MCF 10A (cell line): ENCODE results near the gene MAPRE3. TPM values are rescaled to one million over a fixed set of nuclear protein-coding genes. Genes with fewer than 3 reads are reported as not detected.
A peak's percentile ranks its signal among the peaks of the same experiment; 100 is the strongest.

Experiments
- BruUV-seq: library from RNA; stranded (reverse); fragments of 400-500 nt; replicated peaks from 2 replicates; lab custom pipeline; 2021; lab: Mats Ljungman, UMichigan
- CTCF ChIA-PET: fragments of 300-600 bp; sonication (Branson Sonifier 250); formaldehyde crosslinking; extraction: SDS; loops from one replicate; lab custom pipeline; 2021; ENCODE audit warnings: antibody characterized with exemption, inconsistent platforms; lab: Yijun Ruan, JAX
- POLR2A ChIA-PET: fragments of 300-600, 350-650 bp; sonication (Branson Sonifier 250); formaldehyde crosslinking; extraction: SDS; loops from one replicate; lab custom pipeline; 2020; ENCODE audit warnings: antibody characterized with exemption, inconsistent platforms; lab: Yijun Ruan, JAX
- DNase-seq: peaks from one replicate; pipeline ENCODE4 v3.0.0-alpha.2; 2018; ENCODE audit not compliant: unreplicated experiment
- H3K27ac Mint-ChIP-seq: one replicate; pipeline ENCODE4 v1.8.0; 2022; ENCODE audit warnings: mild to moderate bottlenecking, low read depth, mixed read lengths; ENCODE audit not compliant: unreplicated experiment
- H3K27me3 Mint-ChIP-seq: one replicate; pipeline ENCODE4 v1.8.0; 2022; ENCODE audit warnings: mixed read lengths; ENCODE audit not compliant: insufficient read depth, unreplicated experiment
- H3K36me3 Mint-ChIP-seq: one replicate; pipeline ENCODE4 v1.8.0; 2022; ENCODE audit warnings: mild to moderate bottlenecking, moderate library complexity, mixed read lengths; ENCODE audit not compliant: insufficient read depth, unreplicated experiment
- H3K4me1 Mint-ChIP-seq: one replicate; pipeline ENCODE4 v1.8.0; 2022; ENCODE audit warnings: mixed read lengths; ENCODE audit not compliant: insufficient read depth, unreplicated experiment
- H3K4me3 Mint-ChIP-seq: one replicate; pipeline ENCODE4 v1.8.0; 2022; ENCODE audit warnings: mild to moderate bottlenecking, moderate library complexity, mixed read lengths; ENCODE audit not compliant: unreplicated experiment
- H3K9me3 Mint-ChIP-seq: one replicate; pipeline ENCODE4 v1.8.0; 2022; ENCODE audit warnings: mixed read lengths; ENCODE audit not compliant: unreplicated experiment
- intact Hi-C: fragments of 100-400 bp; cut with micrococcal nuclease; formaldehyde crosslinking; loops from 2 replicates; pipeline ENCODE4 v1.14.1; 2022
- total RNA-seq: library from RNA; stranded (reverse); gene quantifications from 2 replicates; pipeline ENCODE4 v1.2.3, GENCODE V29; 2022
- TF ChIP-seq, protein P1 (sequence below): fragments of 200-600 bp; IDR thresholded peaks from one replicate; pipeline ENCODE4 v1.8.0; 2022; ENCODE audit warnings: antibody characterized with exemption, mild to moderate bottlenecking; ENCODE audit not compliant: unreplicated experiment

The MAPRE3 gene
- total RNA-seq, 1 experiment from 2014 or later, result 18.0 TPM

DNA sequence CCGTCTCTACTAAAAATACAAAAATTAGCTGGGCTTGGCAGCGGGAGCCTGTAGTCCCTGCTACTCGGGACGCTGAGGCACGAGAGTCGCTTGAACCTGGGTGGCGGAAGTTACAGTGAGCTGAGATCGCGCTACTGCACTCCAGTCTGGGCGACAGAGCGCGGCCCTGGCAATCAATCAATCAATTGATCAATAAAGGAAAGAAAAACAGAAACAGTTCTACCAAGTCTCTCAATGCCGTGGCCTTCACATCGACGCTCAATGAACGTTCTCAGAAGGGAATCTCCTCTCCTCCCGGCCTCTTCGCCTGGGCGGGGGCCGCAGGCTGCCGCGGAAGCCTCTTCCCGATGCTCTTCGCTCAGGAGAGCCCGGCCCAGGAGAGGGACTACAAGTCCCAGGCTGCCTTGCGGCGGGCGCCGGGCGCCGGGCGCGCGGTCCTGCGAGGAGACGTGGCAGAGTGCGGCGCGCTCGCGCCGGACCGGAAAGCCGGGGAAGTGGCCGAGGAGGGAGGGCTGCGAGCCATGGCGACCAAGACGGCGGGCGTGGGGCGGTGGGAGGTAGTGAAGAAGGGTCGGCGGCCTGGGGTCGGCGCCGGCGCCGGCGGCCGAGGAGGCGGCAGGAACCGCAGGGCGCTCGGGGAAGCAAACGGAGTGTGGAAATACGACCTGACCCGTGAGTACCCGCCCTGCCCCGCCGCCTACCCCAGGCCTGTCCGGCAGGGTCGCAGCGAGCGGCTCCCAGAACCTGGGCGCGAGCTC, 62.2 kb downstream of the MAPRE3 start, which contains the start of gene TMEM214:
TSS of gene TMEM214 (plus strand) at position 471 of the 758 bp plus-strand sequence. CDS start at position 522, 51 bp downstream.
- peak; percentile 86 for DNase-seq
- ChIA-PET POLR2A (interaction anchor here (0.6 to 4.0 kb wide), 7 partner anchors 9 to 66 kb away, joined by 3 to 38 read pairs (median 3); partner anchors contain the start of genes AGBL5 and OST4), CTCF (interaction anchor here (0.6 to 1.3 kb wide), 5 partner anchors 9 to 71 kb away, joined by 3 to 6 read pairs (median 4); no protein-coding TSS in a partner anchor)
- TF ChIP-seq, protein P1, sequence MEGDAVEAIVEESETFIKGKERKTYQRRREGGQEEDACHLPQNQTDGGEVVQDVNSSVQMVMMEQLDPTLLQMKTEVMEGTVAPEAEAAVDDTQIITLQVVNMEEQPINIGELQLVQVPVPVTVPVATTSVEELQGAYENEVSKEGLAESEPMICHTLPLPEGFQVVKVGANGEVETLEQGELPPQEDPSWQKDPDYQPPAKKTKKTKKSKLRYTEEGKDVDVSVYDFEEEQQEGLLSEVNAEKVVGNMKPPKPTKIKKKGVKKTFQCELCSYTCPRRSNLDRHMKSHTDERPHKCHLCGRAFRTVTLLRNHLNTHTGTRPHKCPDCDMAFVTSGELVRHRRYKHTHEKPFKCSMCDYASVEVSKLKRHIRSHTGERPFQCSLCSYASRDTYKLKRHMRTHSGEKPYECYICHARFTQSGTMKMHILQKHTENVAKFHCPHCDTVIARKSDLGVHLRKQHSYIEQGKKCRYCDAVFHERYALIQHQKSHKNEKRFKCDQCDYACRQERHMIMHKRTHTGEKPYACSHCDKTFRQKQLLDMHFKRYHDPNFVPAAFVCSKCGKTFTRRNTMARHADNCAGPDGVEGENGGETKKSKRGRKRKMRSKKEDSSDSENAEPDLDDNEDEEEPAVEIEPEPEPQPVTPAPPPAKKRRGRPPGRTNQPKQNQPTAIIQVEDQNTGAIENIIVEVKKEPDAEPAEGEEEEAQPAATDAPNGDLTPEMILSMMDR, result no peak
- Mint-ChIP-seq H3K27ac (peak within 1 kb of the TSS; percentile 89), H3K27me3 (no peaks in the 10 kb centered on the region), H3K4me1 (peaks cover 14% of the 10 kb centered on the region), H3K9me3 (no peaks in the 10 kb centered on the region), H3K4me3 (peak within 1 kb of the TSS; percentile 96), H3K36me3 (peaks cover 36% of the 10 kb centered on the region)
- intact Hi-C loops, result loop anchor here (1.0 kb wide), 1 partner anchor 18 kb away; no protein-coding TSS in a partner anchor
- BruUV-seq, result no TSS peak

DNA sequence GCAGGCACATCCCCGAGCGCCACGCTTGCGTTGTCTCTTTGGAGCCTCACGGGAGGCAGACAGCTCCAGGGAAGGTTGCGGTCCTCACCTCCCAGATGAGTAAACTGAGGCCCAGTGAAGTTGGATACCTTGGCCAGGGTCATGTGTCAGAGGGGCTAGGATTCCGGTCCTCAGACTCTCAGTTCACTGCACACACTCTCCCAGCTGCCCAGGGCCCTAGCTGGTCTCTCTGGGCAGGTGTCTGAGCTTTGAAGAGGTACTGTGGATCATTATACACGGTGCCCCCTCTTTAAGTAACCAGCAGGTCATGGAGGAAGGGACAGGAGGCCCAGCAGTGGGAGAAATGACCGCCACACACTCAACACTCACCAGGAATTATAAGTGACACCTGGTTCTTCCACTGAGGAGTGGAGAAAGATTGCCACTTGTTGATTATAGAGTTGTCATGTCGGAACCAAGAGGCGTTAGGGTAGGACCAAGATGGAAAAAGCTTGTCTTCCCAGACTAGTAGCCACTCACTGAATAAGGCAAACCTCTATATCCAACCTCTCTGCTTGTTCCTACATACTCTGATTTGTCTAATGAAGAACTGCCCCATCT, 62.9 kb downstream of the MAPRE3 start:
- POLR2A ChIA-PET, result interaction anchor here (0.6 to 4.0 kb wide), 7 partner anchors 8 to 260 kb away, joined by 3 to 38 read pairs (median 4); partner anchors contain the start of genes AGBL5 and OST4
- CTCF ChIA-PET, result interaction anchor here (0.6 to 1.3 kb wide), 6 partner anchors 10 to 187 kb away, joined by 3 to 6 read pairs (median 4); no protein-coding TSS in a partner anchor
- Mint-ChIP-seq H3K4me3 (peak overlapping the region; percentile 96), H3K36me3 (peaks cover 34% of the 10 kb centered on the region), H3K9me3 (no peaks in the 10 kb centered on the region), H3K27me3 (no peaks in the 10 kb centered on the region), H3K4me1 (peaks cover 14% of the 10 kb centered on the region), H3K27ac (peak overlapping the region; percentile 89)
- DNase-seq, result no peak
- BruUV-seq, result TSS peak; percentile 55
- TF ChIP-seq, protein P1, result no peak
- intact Hi-C loops, result no loop called here

DNA sequence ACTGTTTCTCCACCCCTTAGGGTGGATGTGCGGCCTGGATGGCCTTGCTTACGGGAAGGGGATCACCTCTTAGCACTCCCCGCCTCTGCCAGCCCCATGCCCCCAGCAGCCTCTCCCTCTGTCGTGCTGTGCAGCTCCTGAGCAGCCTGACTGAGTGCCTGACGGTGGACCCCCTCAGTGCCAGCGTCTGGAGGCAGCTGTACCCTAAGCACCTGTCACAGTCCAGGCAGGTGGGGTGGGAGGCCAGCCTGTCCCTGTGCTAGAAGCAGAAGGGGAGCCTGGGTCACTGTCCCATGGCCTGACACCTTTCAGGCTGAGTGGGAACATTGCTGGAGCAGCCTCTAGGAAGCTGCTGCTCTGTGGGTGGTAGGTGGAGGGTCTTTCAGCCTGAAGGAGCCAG, 67.6 kb downstream of the MAPRE3 start:
- Mint-ChIP-seq H3K4me1 (peaks cover 9% of the 10 kb centered on the region), H3K36me3 (peaks cover 56% of the 10 kb centered on the region), H3K27me3 (no peaks in the 10 kb centered on the region), H3K9me3 (no peaks in the 10 kb centered on the region), H3K4me3 (no peak overlapping the region), H3K27ac (no peak overlapping the region)
- ChIA-PET CTCF (interaction anchor here (0.6 to 1.2 kb wide), 3 partner anchors 8 to 234 kb away, joined by 3 to 6 read pairs (median 3); no protein-coding TSS in a partner anchor), POLR2A (interaction anchor here (1.9 to 2.0 kb wide), 2 partner anchors 9 to 13 kb away, joined by 8 read pairs; partner anchors contain the start of gene AGBL5)
- intact Hi-C loops, result no loop called here
- BruUV-seq, result no TSS peak
- DNase-seq, result no peak
- TF ChIP-seq, protein P1, result no peak
